A549 treated with CpdA at 1 μM for 4 hours (cell line): ENCODE results near the gene FER1L5. TPM values are rescaled to one million over a fixed set of nuclear protein-coding genes. Genes with fewer than 3 reads are reported as not detected.

Experiments
- total RNA-seq: library from RNA; stranded (reverse); fragments of 200-300 nt; extraction: Qiagen RNA extraction; gene quantifications from 5 replicates; pipeline ENCODE4 v1.2.3, GENCODE V29; 2022; ENCODE audit warnings: low read depth

FER1L5 gene
- total RNA-seq: not detected in 5 replicates

GRCh38 chr2:96642564-96643360 is at the start of gene FER1L5:
FER1L5 (plus strand) TSS chr2:96642764; CDS start chr2:96642837, 73 bp downstream.

GRCh38 chr2:96638144-96639121 is 4.1 kb upstream of the FER1L5 start, which contains the start of gene KANSL3:
KANSL3 (minus strand) TSS chr2:96638312; CDS start chr2:96637135, 1,177 bp downstream.

GRCh38 chr2:96739633-96740428 is 97.3 kb downstream of the FER1L5 start, which contains the start of gene LMAN2L:
LMAN2L (minus strand) TSS chr2:96740064; CDS start chr2:96740040, 24 bp downstream.

Other genes with a start within 250 kb of the FER1L5 start
- 1.3 to 2.9 TPM (median 1.7 TPM) in 5 replicates for gene NEURL3, start 137.4 kb upstream of the FER1L5 start, total RNA-seq
- gene ARID5A, start 106.0 kb upstream of the FER1L5 start, total RNA-seq: 8.4 to 11.8 TPM (median 9.3 TPM) in 5 replicates
- 29.4 to 36.6 TPM (median 33.1 TPM) in 5 replicates for gene KANSL3, start 4.5 kb upstream of the FER1L5 start, total RNA-seq
- 22.6 to 26.7 TPM (median 25.9 TPM) in 5 replicates for gene LMAN2L, start 97.3 kb downstream of the FER1L5 start, total RNA-seq
- 14.7 to 21.2 TPM (median 19.4 TPM) in 5 replicates for gene CNNM4, start 118.1 kb downstream of the FER1L5 start, total RNA-seq
- gene CNNM3, start 173.5 kb downstream of the FER1L5 start, total RNA-seq: 12.6 to 17.5 TPM (median 16.3 TPM) in 5 replicates
- 1.0 to 2.9 TPM (median 1.8 TPM) in 5 replicates for gene ANKRD23, start 201.3 kb downstream of the FER1L5 start, total RNA-seq
- 20.7 to 24.8 TPM (median 22.8 TPM) in 5 replicates for gene ANKRD39, start 215.3 kb downstream of the FER1L5 start, total RNA-seq
- 16.7 to 24.5 TPM (median 21.2 TPM) in 5 replicates for gene SEMA4C, start 227.3 kb downstream of the FER1L5 start, total RNA-seq